COLO668 (cell line): ENCODE results near the gene TOP2A.
A peak's percentile ranks its signal among the peaks of the same experiment; 100 is the strongest.

Source experiments
- DNase-seq: peaks from one replicate; lab custom pipeline; 2025; ENCODE audit not compliant: unreplicated experiment; lab: John Stamatoyannopoulos, UW

Gene TOP2A

GRCh38 chr17:40453881-40454612 lies 36.4 kb upstream of the TOP2A start:
- no peak for DNase-seq

- DNase-seq, result no peak
These were observed 35.3 kb upstream of the TOP2A start for GRCh38 chr17:40452921-40453378.

DNA sequence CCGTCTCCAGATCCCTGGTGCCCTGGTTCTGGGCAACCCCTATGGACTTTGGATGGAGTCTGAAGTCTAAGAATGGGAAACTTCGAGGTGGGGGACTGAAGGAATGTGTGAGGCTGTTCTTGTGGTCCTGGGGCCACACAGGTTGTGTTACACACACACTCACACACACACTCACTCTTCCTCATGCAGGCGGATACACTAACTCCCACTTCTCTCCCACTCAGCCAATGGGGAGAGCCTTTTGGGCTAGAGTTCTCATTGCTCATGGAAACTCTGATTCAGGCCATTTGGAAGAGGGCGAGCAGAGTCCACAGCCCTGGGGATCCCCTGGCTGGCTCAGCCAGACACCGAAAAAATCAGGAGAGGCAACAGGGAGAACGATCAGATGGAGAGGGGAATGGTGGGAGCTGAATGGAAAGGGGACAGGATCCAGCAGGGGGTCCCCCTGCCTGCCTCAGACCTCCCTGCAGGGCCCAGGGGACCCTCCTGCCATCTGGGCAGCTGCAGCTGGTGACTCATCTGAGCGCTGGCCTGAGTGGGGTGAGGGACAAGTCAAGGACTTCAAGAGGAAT lies 34.6 kb upstream of the TOP2A start:
- no peak for DNase-seq

DNA sequence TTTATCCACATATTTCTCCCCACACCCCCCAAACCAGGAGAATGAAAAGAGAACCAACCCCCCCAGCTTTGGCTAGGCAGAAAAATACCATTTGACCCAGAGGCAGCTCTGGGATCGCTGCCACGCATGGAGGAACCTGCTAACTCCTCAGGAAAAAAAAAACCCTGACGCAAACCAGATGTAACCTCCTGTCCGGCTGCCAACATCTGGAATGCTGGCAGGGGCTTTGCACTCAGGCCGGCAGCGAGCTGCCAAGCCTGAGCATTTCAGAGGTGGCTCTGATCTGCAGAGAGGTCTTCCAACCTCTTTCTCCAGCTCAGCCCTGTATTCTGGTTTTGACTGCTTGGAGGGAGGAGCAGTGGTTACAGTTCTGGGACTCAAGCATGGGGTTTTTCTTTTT lies 33.7 kb upstream of the TOP2A start:
- no peak for DNase-seq

GRCh38 chr17:40450175-40450574 lies 32.5 kb upstream of the TOP2A start:
- DNase-seq, result peak; percentile 4

- no peak for DNase-seq
These were observed 31.1 kb upstream of the TOP2A start for GRCh38 chr17:40448639-40449261.

- no peak for DNase-seq
These were observed 30.5 kb upstream of the TOP2A start for GRCh38 chr17:40448213-40448638.

GRCh38 chr17:40447806-40448205 lies 30.1 kb upstream of the TOP2A start:
- DNase-seq, result no peak

- DNase-seq, result no peak
These were observed 29.5 kb upstream of the TOP2A start for GRCh38 chr17:40447148-40447644.

DNA sequence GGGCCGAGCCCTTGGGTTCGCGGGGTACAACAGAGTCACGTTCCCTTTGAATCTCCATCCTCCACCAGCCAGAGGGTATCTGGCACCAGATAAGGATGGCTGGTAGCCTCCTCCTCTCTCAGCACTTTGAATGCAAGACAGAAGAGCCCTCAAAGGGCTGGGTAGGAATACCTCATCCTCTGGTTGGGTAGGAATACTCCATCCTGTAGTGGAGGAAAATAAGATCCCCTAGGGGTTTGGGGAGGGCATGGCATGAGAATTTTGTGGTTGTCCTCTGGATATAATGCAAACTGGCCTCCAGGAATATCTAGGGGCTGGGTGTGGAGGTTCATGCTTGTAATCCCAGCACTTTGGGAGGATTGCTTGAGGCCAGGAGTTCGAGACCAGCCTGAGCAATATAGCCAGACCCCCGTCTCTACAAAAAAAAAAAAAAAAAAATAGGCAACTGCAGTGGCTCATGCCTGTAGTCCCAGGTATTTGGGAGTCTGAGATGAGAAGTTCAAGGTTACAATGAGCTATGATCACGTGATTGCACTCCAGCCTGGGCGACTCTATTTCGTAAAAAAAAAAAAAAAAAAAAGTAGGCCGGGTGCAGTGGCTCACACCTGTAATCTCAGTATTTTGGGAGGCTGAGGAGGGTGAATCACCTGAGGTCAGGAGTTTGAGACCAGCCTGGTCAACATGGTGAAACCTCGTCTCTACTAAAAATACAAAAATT lies 28.2 kb upstream of the TOP2A start:
- no peak for DNase-seq

GRCh38 chr17:40443988-40444899 lies 26.5 kb upstream of the TOP2A start:
- DNase-seq, result no peak

DNA sequence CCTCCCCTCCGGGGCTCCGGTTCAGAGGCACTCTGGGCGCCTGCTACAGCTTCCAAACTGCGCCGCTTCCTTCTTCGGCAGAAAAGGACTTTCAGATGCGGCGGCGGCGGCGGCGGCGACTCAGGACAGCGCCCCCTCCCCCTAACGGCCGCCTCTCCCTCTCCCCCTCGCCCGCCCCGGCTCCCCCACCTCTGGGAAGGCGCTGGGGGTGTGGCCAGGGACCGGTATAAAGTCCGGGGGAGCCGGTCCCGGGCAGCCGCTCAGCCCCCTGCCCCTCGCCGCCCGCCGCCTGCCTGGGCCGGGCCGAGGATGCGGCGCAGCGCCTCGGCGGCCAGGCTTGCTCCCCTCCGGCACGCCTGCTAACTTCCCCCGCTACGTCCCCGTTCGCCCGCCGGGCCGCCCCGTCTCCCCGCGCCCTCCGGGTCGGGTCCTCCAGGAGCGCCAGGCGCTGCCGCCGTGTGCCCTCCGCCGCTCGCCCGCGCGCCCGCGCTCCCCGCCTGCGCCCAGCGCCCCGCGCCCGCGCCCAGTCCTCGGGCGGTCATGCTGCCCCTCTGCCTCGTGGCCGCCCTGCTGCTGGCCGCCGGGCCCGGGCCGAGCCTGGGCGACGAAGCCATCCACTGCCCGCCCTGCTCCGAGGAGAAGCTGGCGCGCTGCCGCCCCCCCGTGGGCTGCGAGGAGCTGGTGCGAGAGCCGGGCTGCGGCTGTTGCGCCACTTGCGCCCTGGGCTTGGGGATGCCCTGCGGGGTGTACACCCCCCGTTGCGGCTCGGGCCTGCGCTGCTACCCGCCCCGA lies 25.7 kb upstream of the TOP2A start, which contains the start of gene IGFBP4:
IGFBP4 (plus strand) TSS at position 255 of the 792 bp plus-strand sequence; CDS start at position 541, 286 bp downstream.
- peak; percentile 58 for DNase-seq

- no peak for DNase-seq
These were observed 24.9 kb upstream of the TOP2A start for GRCh38 chr17:40442392-40443195.

DNA sequence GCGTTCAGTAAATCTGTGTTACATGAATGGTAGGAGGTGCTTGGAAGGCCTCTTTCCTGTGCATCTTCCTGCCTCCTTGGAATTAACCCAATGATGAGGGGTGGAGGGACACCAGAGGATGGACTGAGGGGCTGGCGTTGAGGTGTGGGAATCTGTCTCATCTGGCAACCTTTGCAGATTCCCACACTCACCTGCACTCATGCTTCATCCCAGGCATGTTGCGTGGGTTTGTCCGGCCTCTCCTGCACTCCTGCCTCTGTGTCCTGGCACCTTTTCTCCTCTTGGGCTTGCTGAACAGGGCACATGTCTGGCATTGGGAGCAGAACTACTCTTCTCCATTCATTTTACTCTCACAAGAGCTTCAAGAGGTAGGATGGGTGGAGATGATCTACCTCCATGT lies 22.5 kb upstream of the TOP2A start:
- DNase-seq, result no peak

DNA sequence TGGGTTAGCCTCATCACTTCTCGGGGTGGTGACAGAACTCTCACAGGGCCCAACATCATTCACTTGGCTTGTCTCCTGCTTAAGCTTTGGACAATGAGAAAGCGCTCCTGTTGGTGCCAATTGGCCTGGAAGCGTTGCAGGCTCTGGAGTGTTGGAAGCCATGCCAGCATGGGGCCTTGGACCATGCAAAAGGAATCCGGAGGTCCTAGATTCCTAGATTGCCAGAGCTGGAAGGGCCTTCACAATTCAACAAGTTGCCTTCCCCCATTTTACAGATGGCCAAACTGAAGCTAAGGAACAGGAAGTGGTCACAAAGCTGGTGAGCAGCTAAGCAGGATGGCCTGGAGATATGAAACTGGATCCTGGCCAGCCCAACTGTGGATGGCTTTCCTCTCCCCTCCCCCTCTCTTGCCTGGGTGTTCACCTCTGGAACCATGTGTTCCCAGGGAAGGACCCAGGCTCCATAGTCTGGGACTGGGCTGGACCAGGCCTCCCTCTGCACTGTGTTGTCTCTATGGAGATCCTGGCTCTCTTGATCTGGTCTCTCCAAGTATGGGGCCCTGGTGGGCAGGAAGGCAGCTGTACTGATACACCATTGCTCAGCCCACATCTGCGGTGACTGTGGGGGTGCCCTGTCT lies 19.5 kb upstream of the TOP2A start:
- DNase-seq, result no peak

- no peak for DNase-seq
These were observed 18.9 kb upstream of the TOP2A start for GRCh38 chr17:40436636-40437035.

- no peak for DNase-seq
These were observed 16.1 kb upstream of the TOP2A start for GRCh38 chr17:40433551-40434415.
